Ascending aorta (tissue), 2 donors: ENCODE data around the gene ECT2L. TPM values are rescaled to one million over a fixed set of nuclear protein-coding genes. Genes with fewer than 3 reads are reported as not detected.

Source experiments
- DNase-seq, 2 donors: peaks; one replicate each; pipeline ENCODE4 v3.0.0-alpha.2; 2019; ENCODE audit warnings: low spot score in 2 of 2
- H3K27ac ChIP-seq, 2 donors: fragments of 200-600 bp; sonication (generic); one replicate each; pipeline ENCODE4 v1.5.1; 2016 to 2017; ENCODE audit warnings: mild to moderate bottlenecking in 1 of 2
- H3K27me3 ChIP-seq: fragments of 200-600 bp; sonication (generic); one replicate; pipeline ENCODE4 v1.5.1; 2017
- H3K36me3 ChIP-seq, 2 donors: fragments of 200-600 bp; sonication (generic); one replicate each; pipeline ENCODE4 v1.5.1; 2016
- H3K4me1 ChIP-seq, 2 donors: fragments of 200-600 bp; sonication (generic); one replicate each; pipeline ENCODE4 v1.5.1; 2016 to 2017; ENCODE audit warnings: mild to moderate bottlenecking in 1 of 2
- H3K4me3 ChIP-seq, 2 donors: fragments of 200-600 bp; sonication (generic); one replicate each; pipeline ENCODE4 v1.5.1; 2016 to 2017; ENCODE audit warnings: mild to moderate bottlenecking in 1 of 2
- H3K9me3 ChIP-seq, 2 donors: fragments of 200-600 bp; sonication (generic); one replicate each; pipeline ENCODE4 v1.5.1; 2016
- CTCF ChIP-seq, 3 experiments: fragments of 200-600 bp in 2 of 3; fragments of 450-650 bp in 1 of 3; sonication (generic) in 2 of 3; IDR thresholded peaks; one replicate each; pipeline ENCODE4 v1.5.1; 2016 to 2019; ENCODE audit warnings: antibody characterized with exemption in 3 of 3, mild to moderate bottlenecking in 1 of 3, moderate library complexity in 1 of 3
- intact Hi-C: fragments of 100-400 bp; cut with DNase I; formaldehyde crosslinking; loops from one replicate; pipeline ENCODE4 v1.15.1; 2023
- total RNA-seq: library from RNA; depleted of rRNA; stranded (reverse); fragments of >200 nt; gene quantifications from one replicate; pipeline ENCODE4 v1.1.0, GENCODE V29; 2016

The ECT2L gene
- total RNA-seq, 1 donor from 2014 or later = not detected

GRCh38 chr6:138772596-138773176 lies 23.2 kb upstream of the ECT2L start:
- Histone ChIP-seq H3K27ac (peak overlapping the region; percentile 84 to 96), H3K9me3 (no peaks in the 10 kb centered on the region), H3K27me3 (no peaks in the 10 kb centered on the region), H3K4me1 (peaks cover 0 to 17% of the 10 kb centered on the region in 2 donors), H3K4me3 (peak overlapping the region; percentile 67 to 92), H3K36me3 (peaks cover 0 to 19% of the 10 kb centered on the region in 2 donors)
- intact Hi-C loops = loop anchor here (2.0 to 10.0 kb wide), 6 partner anchors 80 to 905 kb away; partner anchors contain the start of genes HEBP2, HECA, PERP and REPS1
- DNase-seq = no peak
- no peak for TF ChIP-seq CTCF (IDR thresholded peaks at IDR 0.05)

- Histone ChIP-seq H3K27me3 (no peaks in the 10 kb centered on the region), H3K36me3 (peaks cover 0 to 25% of the 10 kb centered on the region in 2 donors), H3K9me3 (no peaks in the 10 kb centered on the region), H3K27ac (peak within 1 kb of the TSS; percentile 84 to 96), H3K4me3 (peak within 1 kb of the TSS; percentile 67 to 92), H3K4me1 (peaks cover 0 to 17% of the 10 kb centered on the region in 2 donors)
- intact Hi-C loops = loop anchor here (2.0 to 10.0 kb wide), 6 partner anchors 81 to 906 kb away; partner anchors contain the start of genes HEBP2, HECA, PERP and REPS1
- peak; percentile 81 to 97 for DNase-seq
- no peak for TF ChIP-seq CTCF (IDR thresholded peaks at IDR 0.05)
Observed at GRCh38 chr6:138773177-138774091, 22.5 kb upstream of the ECT2L start, which contains the start of gene CCDC28A. Gene CCDC28A, plus strand, starts transcription at chr6:138773769. Its CDS starts 2,352 bp downstream, at chr6:138776121.

GRCh38 chr6:138774370-138774769 lies 21.5 kb upstream of the ECT2L start:
- H3K4me3 ChIP-seq = peak overlapping the region; percentile 67 to 92
- intact Hi-C loops = loop anchor here (5.0 to 10.0 kb wide), 3 partner anchors 370 to 907 kb away; partner anchors contain the start of genes HEBP2, PERP and TNFAIP3
- H3K36me3 ChIP-seq = peaks cover 0 to 25% of the 10 kb centered on the region in 2 donors
- DNase-seq = no peak
- H3K27me3 ChIP-seq = no peaks in the 10 kb centered on the region
- TF ChIP-seq CTCF (IDR thresholded peaks at IDR 0.05) = no peak
- H3K9me3 ChIP-seq = no peaks in the 10 kb centered on the region
- peak overlapping the region in 1 of 2 donors; percentile 96 for H3K27ac ChIP-seq
- peaks cover 0 to 17% of the 10 kb centered on the region in 2 donors for H3K4me1 ChIP-seq

GRCh38 chr6:138776659-138777058 lies 19.2 kb upstream of the ECT2L start:
- Histone ChIP-seq H3K9me3 (no peaks in the 10 kb centered on the region), H3K36me3 (peaks cover 8 to 39% of the 10 kb centered on the region in 2 donors), H3K27ac (no peak overlapping the region), H3K4me3 (no peak overlapping the region), H3K27me3 (no peaks in the 10 kb centered on the region), H3K4me1 (peaks cover 0 to 17% of the 10 kb centered on the region in 2 donors)
- intact Hi-C loops = loop anchor here (10.0 kb wide), 1 partner anchor 372 kb away; the partner anchor contains the start of gene HEBP2
- DNase-seq = no peak
- TF ChIP-seq CTCF (IDR thresholded peaks at IDR 0.05) = no peak

GRCh38 chr6:138778331-138778730 lies 17.6 kb upstream of the ECT2L start:
- Histone ChIP-seq H3K9me3 (no peaks in the 10 kb centered on the region), H3K4me1 (peaks cover 0 to 11% of the 10 kb centered on the region in 2 donors), H3K4me3 (no peak overlapping the region), H3K36me3 (peaks cover 17 to 46% of the 10 kb centered on the region in 2 donors), H3K27ac (no peak overlapping the region), H3K27me3 (no peaks in the 10 kb centered on the region)
- no peak for TF ChIP-seq CTCF (IDR thresholded peaks at IDR 0.05)
- intact Hi-C loops = loop anchor here (10.0 kb wide), 1 partner anchor 374 kb away; the partner anchor contains the start of gene HEBP2
- no peak for DNase-seq
